BLaER1 treated with 17β-estradiol and CSF1 and Interleukin-3, amounts not matched to agents 10 nM and 100 nM (cell line): Measurements from ENCODE around the gene BAIAP2L1.
A peak's percentile ranks its signal among the peaks of the same experiment; 100 is the strongest.
"Not testable (repeated sequence)": the region's sequence is repeated elsewhere in the genome, so short reads cannot be mapped to it uniquely, and the experiment has no call there.

ENCODE experiments used
- H3K27ac ChIP-seq, 11 experiments: shearing (Covaris generic); formaldehyde crosslinking; 2 replicates each; pipeline ENCODE4 v1.8.1; 2022
- H3K27me3 ChIP-seq, 11 experiments: shearing (Covaris generic); formaldehyde crosslinking; 2 replicates each; pipeline ENCODE4 v1.8.1; 2022
- H3K36me3 ChIP-seq, 11 experiments: shearing (Covaris generic); formaldehyde crosslinking; 2 replicates each; pipeline ENCODE4 v1.8.1; 2022
- H3K4me1 ChIP-seq, 10 experiments: shearing (Covaris generic); formaldehyde crosslinking; 2 replicates each; pipeline ENCODE4 v1.8.1; 2022
- H3K4me2 ChIP-seq, 11 experiments: shearing (Covaris generic); formaldehyde crosslinking; 2 replicates each; pipeline ENCODE4 v1.8.1; 2022
- H3K4me3 ChIP-seq, 10 experiments: shearing (Covaris generic); formaldehyde crosslinking; 2 replicates each; pipeline ENCODE4 v1.8.1; 2022
- H3K9ac ChIP-seq, 11 experiments: shearing (Covaris generic); formaldehyde crosslinking; 2 replicates each; pipeline ENCODE4 v1.8.1; 2022
- H3K9me3 ChIP-seq, 11 experiments: shearing (Covaris generic); formaldehyde crosslinking; replicated peaks in 1 of 11; 2 replicates each; pipeline ENCODE4 v1.8.1; 2022
- H4K20me1 ChIP-seq, 11 experiments: shearing (Covaris generic); formaldehyde crosslinking; 2 replicates each; pipeline ENCODE4 v1.8.1; 2022
- Cebpa-rat ChIP-seq, 11 experiments: shearing (Covaris generic); IDR thresholded peaks; 2 replicates each; pipeline ENCODE4 v1.8.1; 2022

Gene BAIAP2L1

DNA sequence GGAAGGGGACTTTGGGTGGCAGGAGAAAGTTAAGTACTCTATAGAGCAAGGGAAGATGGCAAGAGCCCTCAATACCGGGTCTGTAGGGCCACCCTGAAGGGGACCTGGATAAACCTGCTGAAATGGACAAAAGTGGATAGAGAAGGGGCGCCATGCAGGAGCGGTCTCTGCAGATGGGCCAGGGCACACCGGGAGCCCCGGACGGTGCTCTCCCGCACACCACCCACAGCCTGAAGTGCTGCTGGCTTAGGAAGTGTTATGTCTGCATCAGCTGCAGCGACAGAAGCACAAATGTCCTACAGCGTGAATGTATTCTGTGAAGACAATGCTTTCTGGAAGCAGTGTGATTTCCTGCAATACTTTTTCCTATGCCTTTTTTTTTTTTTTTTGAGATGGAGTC lies 81.7 kb downstream of the BAIAP2L1 start:
- peaks cover 0 to 18% (median 10%) of the 10 kb centered on the region in 11 experiments; a peak in 17 of 22 replicates for H3K9me3 ChIP-seq
- peak overlapping the region in 9 of 11 experiments; percentile 9 to 80 (median 33); a peak in 12 of 22 replicates for H3K4me2 ChIP-seq
- no peak for TF ChIP-seq Cebpa-rat (IDR thresholded peaks at IDR 0.05)
- no peaks in the 10 kb centered on the region for H3K27me3 ChIP-seq
- no peak overlapping the region for H3K27ac ChIP-seq
- no peak overlapping the region for H3K9ac ChIP-seq
- peaks cover 0 to 6% (median 0%) of the 10 kb centered on the region in 11 experiments; a peak in 1 of 22 replicates for H4K20me1 ChIP-seq
- no peak overlapping the region for H3K4me3 ChIP-seq
- peaks cover 18 to 78% (median 62%) of the 10 kb centered on the region in 10 experiments for H3K4me1 ChIP-seq
- H3K36me3 ChIP-seq, result no peaks in the 10 kb centered on the region

DNA sequence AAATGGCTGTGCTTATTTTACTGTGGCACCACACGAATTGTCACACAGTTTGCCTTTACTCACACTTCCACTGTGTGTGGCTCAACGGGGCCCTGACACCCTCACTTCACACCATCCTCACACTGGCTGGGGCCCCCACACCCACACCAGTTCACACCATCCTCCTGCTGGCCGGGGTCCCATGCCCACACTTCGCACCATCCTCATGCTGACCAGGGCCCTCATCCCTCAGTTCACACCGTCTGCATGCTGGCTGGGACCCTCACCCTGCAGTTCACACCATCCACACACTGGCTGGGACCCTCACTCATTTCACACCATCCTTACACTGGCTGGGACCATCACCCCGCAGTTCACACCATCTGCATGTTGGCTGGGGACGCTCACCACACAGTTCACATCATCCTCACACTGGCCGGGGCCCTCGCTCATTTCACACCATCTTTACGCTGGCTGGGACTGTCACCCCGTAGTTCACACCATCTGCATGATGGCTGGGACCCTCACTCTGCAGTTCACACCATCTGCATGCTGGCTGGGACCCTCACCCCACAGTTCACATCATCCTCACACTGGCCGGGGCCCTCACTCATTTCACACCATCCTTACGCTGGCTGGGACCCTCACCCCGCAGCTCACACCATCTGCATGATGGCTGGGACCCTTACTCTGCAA lies 83.4 kb downstream of the BAIAP2L1 start:
- peaks cover 0 to 18% (median 10%) of the 10 kb centered on the region in 11 experiments; a peak in 17 of 22 replicates for H3K9me3 ChIP-seq
- no peak overlapping the region for H3K4me3 ChIP-seq
- no peak overlapping the region for H3K9ac ChIP-seq
- H4K20me1 ChIP-seq, result peaks cover 0 to 6% (median 0%) of the 10 kb centered on the region in 11 experiments; a peak in 1 of 22 replicates
- H3K27me3 ChIP-seq, result no peaks in the 10 kb centered on the region
- no peak for TF ChIP-seq Cebpa-rat (IDR thresholded peaks at IDR 0.05)
- H3K4me2 ChIP-seq, result no peak overlapping the region
- H3K27ac ChIP-seq, result peak overlapping the region in 2 of 11 experiments; percentile 24 to 90; a peak in 3 of 22 replicates
- H3K36me3 ChIP-seq, result no peaks in the 10 kb centered on the region
- H3K4me1 ChIP-seq, result peaks cover 21 to 88% (median 76%) of the 10 kb centered on the region in 10 experiments

GRCh38 chr7:98315994-98316527 lies 84.8 kb downstream of the BAIAP2L1 start:
- H3K4me1 ChIP-seq, result peaks cover 16 to 80% (median 68%) of the 10 kb centered on the region in 10 experiments
- not testable (repeated sequence) for H4K20me1 ChIP-seq, H3K27me3 ChIP-seq, H3K4me3 ChIP-seq, H3K36me3 ChIP-seq
- H3K27ac ChIP-seq, result peak overlapping the region in 7 of 11 experiments; percentile 4 to 90 (median 88); a peak in 12 of 22 replicates
- peak overlapping the region in 3 of 11 experiments; percentile 31 to 70 (median 45); a peak in 4 of 22 replicates for H3K9ac ChIP-seq
- peak overlapping the region; percentile 50 to 82 (median 72); a peak in 20 of 22 replicates for H3K4me2 ChIP-seq
- peaks cover 0 to 18% (median 10%) of the 10 kb centered on the region in 11 experiments; a peak in 17 of 22 replicates for H3K9me3 ChIP-seq

DNA sequence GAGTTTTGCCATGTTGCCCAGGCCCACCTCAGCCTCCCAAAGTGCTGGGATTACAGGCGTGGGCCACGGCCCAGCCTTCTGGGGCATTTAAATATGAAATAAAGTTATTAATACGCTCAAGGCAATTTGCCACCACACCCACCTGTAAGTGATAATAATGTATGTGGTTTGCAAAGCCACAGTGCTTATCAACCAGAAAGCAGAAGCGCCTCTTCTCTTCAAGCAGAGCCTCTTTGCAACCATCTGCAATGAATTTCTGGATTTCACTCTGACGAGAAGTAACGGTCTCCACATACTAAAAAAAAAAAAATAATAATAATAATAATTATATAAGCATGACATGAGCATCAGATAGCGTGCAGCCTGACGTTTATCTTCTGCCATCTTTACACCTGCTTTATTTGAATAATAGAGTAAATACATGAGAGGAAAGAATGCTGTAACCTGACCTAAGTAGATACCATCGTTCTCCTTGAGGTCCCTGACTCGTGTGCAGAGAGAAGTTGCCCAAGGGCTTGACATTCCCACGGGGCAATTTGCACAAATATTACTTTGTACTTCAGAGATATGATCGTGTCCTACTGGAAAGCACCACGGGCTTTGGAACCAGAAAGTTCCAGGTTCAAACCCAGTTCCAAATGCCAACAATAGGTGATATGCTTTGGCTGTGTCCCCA lies 85.4 kb downstream of the BAIAP2L1 start:
- Histone ChIP-seq H3K4me2 (peak overlapping the region; percentile 50 to 82 (median 72)), H3K36me3 (peaks cover 0 to 6% (median 0%) of the 10 kb centered on the region in 11 experiments; a peak in 1 of 22 replicates), H3K27me3 (no peaks in the 10 kb centered on the region), H3K27ac (peak overlapping the region in 9 of 11 experiments; percentile 19 to 90 (median 71); a peak in 17 of 22 replicates), H3K9me3 (peaks cover 0 to 18% (median 10%) of the 10 kb centered on the region in 11 experiments; a peak in 17 of 22 replicates), H3K4me3 (no peak overlapping the region; a peak in 1 of 20 replicates), H3K4me1 (peaks cover 15 to 74% (median 62%) of the 10 kb centered on the region in 10 experiments), H3K9ac (peak overlapping the region in 7 of 11 experiments; percentile 33 to 72 (median 61); a peak in 12 of 22 replicates), H4K20me1 (peaks cover 0 to 6% (median 0%) of the 10 kb centered on the region in 11 experiments; a peak in 1 of 22 replicates)
- TF ChIP-seq Cebpa-rat (IDR thresholded peaks at IDR 0.05), result peak in 2 of 11 experiments; percentile 29 to 57; a peak in 2 of 22 replicates

GRCh38 chr7:98314469-98314868 lies 86.4 kb downstream of the BAIAP2L1 start:
- peak overlapping the region in 10 of 11 experiments; percentile 10 to 90 (median 70); a peak in 17 of 22 replicates for H3K27ac ChIP-seq
- peaks cover 15 to 66% (median 52%) of the 10 kb centered on the region in 10 experiments for H3K4me1 ChIP-seq
- H3K4me3 ChIP-seq, result no peak overlapping the region
- H3K4me2 ChIP-seq, result peak overlapping the region; percentile 50 to 82 (median 72)
- H3K36me3 ChIP-seq, result peaks cover 0 to 6% (median 0%) of the 10 kb centered on the region in 11 experiments; a peak in 2 of 22 replicates
- peaks cover 0 to 6% (median 0%) of the 10 kb centered on the region in 11 experiments; a peak in 1 of 22 replicates for H4K20me1 ChIP-seq
- TF ChIP-seq Cebpa-rat (IDR thresholded peaks at IDR 0.05), result peak in 7 of 11 experiments; percentile 40 to 93 (median 75); a peak in 10 of 22 replicates
- peak overlapping the region in 7 of 11 experiments; percentile 41 to 72 (median 61); a peak in 12 of 22 replicates for H3K9ac ChIP-seq
- no peaks in the 10 kb centered on the region for H3K27me3 ChIP-seq
- H3K9me3 ChIP-seq, result peaks cover 0 to 18% (median 10%) of the 10 kb centered on the region in 11 experiments; a peak in 17 of 22 replicates

DNA sequence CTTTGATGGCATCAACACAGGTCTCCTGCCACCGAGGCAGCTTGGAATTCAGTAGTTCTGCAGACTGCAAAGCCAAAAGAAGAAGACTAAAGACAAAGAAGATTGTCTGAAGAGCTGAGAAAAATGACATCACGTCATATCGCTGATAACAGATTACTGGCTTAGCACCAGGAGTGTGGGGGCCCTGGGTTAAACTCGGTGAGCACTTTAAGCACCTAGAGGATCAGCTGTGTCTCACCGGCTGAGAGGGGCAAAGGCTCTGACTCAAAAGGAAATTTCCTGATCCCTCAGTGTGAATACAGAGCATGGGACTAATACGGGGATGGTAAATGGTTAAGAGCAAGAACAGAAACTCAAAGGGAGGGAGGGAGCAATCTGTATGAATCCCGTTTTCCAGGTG lies 88.7 kb downstream of the BAIAP2L1 start:
- peaks cover 0 to 25% (median 6%) of the 10 kb centered on the region in 11 experiments; a peak in 9 of 22 replicates for H3K36me3 ChIP-seq
- peaks cover 0 to 15% (median 10%) of the 10 kb centered on the region in 11 experiments; a peak in 17 of 22 replicates for H3K9me3 ChIP-seq
- H3K9ac ChIP-seq, result 0 out of 22 replicates have a peak overlapping the region, but pooled peaks of 2 of the 11 experiments have one; percentile 4 to 24

DNA sequence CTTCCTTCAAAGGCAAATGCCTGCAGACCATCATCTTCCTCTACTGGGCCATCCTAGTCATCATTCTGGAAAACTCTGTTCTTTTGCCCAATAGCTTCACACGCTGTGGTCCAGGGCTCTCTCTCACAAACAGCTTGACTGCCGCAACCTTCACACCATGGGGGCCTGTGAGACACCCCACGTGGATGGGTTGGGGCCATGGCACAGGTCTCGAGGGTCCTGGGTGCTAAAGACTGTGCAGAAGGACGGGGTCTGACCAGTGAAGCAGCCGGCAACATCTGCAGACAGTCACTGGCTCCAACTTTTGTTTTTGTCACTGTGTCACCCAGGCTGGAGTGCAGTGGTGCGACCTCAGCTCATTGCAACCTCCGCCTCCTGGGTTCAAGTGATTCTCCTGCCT lies 91.3 kb downstream of the BAIAP2L1 start:
- no peak overlapping the region for H3K9ac ChIP-seq
- H4K20me1 ChIP-seq, result peaks cover 0 to 7% (median 0%) of the 10 kb centered on the region in 11 experiments; a peak in 1 of 22 replicates
- H3K27ac ChIP-seq, result no peak overlapping the region
- TF ChIP-seq Cebpa-rat (IDR thresholded peaks at IDR 0.05), result no peak
- peak overlapping the region in 2 of 11 experiments; percentile 18 to 41; a peak in 1 of 22 replicates for H3K4me2 ChIP-seq
- no peak overlapping the region for H3K4me3 ChIP-seq
- peaks cover 0 to 32% (median 8%) of the 10 kb centered on the region in 11 experiments; a peak in 10 of 22 replicates for H3K36me3 ChIP-seq
- H3K4me1 ChIP-seq, result peaks cover 7 to 48% (median 37%) of the 10 kb centered on the region in 10 experiments
- no peaks in the 10 kb centered on the region for H3K9me3 ChIP-seq
- H3K27me3 ChIP-seq, result no peaks in the 10 kb centered on the region

More for the DNA sequence above, 88.7 kb downstream of the BAIAP2L1 start:
- H3K4me3 ChIP-seq, result no peak overlapping the region
- peaks cover 0 to 7% (median 0%) of the 10 kb centered on the region in 11 experiments; a peak in 2 of 22 replicates for H4K20me1 ChIP-seq
- peak overlapping the region in 7 of 11 experiments; percentile 61 to 82 (median 72); a peak in 11 of 22 replicates for H3K4me2 ChIP-seq
- no peak for TF ChIP-seq Cebpa-rat (IDR thresholded peaks at IDR 0.05)
- peaks cover 15 to 66% (median 53%) of the 10 kb centered on the region in 10 experiments for H3K4me1 ChIP-seq
- peak overlapping the region in 4 of 11 experiments; percentile 88 to 90 (median 89); a peak in 9 of 22 replicates for H3K27ac ChIP-seq
- no peaks in the 10 kb centered on the region for H3K27me3 ChIP-seq

DNA sequence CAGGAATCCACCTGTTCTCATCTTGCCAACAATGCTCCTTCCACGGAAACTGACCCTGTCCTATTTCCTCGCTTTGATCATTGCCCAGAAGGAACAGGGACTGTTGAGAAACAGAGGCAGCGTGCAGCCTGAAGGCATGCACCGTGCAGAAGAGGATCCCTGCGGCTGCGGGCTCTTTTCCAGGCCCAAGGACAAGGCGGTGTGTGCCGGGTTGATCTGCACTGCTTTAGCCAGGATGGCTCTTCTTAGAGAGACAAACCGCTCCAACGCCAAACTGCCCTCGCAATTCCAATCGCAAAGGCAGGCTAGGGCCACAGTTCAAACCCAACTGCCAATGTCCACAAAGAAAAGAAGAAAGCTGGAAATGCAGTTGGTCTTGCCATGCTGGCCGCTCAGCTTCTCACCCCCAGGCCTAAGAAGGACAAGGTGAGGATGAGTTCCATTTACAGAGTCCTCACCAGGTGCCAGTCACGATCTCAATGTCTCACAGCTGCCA lies 92.9 kb downstream of the BAIAP2L1 start:
- no peak for TF ChIP-seq Cebpa-rat (IDR thresholded peaks at IDR 0.05)
- Histone ChIP-seq H3K4me2 (peak overlapping the region in 6 of 11 experiments; percentile 2 to 41 (median 16); a peak in 8 of 22 replicates), H3K36me3 (peaks cover 0 to 32% (median 8%) of the 10 kb centered on the region in 11 experiments; a peak in 10 of 22 replicates)

More for the DNA sequence above, 92.9 kb downstream of the BAIAP2L1 start:
- Histone ChIP-seq H3K9ac (no peak overlapping the region), H3K27ac (no peak overlapping the region), H3K4me3 (no peak overlapping the region), H3K9me3 (no peaks in the 10 kb centered on the region), H3K27me3 (no peaks in the 10 kb centered on the region), H3K4me1 (peaks cover 0 to 41% (median 23%) of the 10 kb centered on the region in 10 experiments; a peak in 16 of 20 replicates), H4K20me1 (peaks cover 0 to 19% (median 0%) of the 10 kb centered on the region in 11 experiments; a peak in 3 of 22 replicates)
